SU-DHL-6 (cell line): ENCODE data around the gene VWCE.

Experiments used
- H2AFZ ChIP-seq: fragments of 200-600 bp; sonication (generic); 2 replicates; pipeline ENCODE4 v1.6.1; 2014; ENCODE audit warnings: low read depth, mild to moderate bottlenecking, moderate library complexity, mixed read lengths, antibody characterized with exemption, low read length; ENCODE audit not compliant: severe bottlenecking
- H3F3A ChIP-seq: fragments of 200-600 bp; shearing (Covaris generic); 2 replicates; pipeline ENCODE4 v1.6.0; 2016; ENCODE audit warnings: antibody characterized with exemption, mild to moderate bottlenecking; ENCODE audit not compliant: insufficient read depth
- H3K27ac ChIP-seq: fragments of 200-600 bp; sonication (generic); 2 replicates; pipeline ENCODE4 v1.5.1; 2016; ENCODE audit warnings: low read depth, mild to moderate bottlenecking, low read length, moderate library complexity, mixed read lengths
- H3K27me3 ChIP-seq: fragments of 200-600 bp; sonication (generic), shearing (Covaris generic); 2 replicates; pipeline ENCODE4 v1.6.0; 2014; ENCODE audit warnings: mild to moderate bottlenecking, low read length
- H3K36me3 ChIP-seq: fragments of 200-600 bp; sonication (generic); 2 replicates; pipeline ENCODE4 v1.6.1; 2014; ENCODE audit warnings: mild to moderate bottlenecking, low read length, mixed read lengths
- H3K4me2 ChIP-seq: fragments of 300-600, 200-600 bp; shearing (Covaris generic), sonication (generic); 2 replicates; pipeline ENCODE4 v1.6.0; 2014; ENCODE audit warnings: low read length, low read depth, mild to moderate bottlenecking; ENCODE audit not compliant: poor library complexity, severe bottlenecking
- H3K4me3 ChIP-seq: fragments of 200-600 bp; sonication (generic); 2 replicates; pipeline ENCODE4 v1.5.1; 2014; ENCODE audit warnings: antibody characterized with exemption, low read length, mild to moderate bottlenecking, mixed read lengths; ENCODE audit not compliant: insufficient read depth, poor library complexity, severe bottlenecking
- H3K79me2 ChIP-seq: fragments of 200-600 bp; sonication (generic); 2 replicates; pipeline ENCODE4 v1.6.1; 2014; ENCODE audit warnings: mild to moderate bottlenecking, low read length, moderate library complexity; ENCODE audit not compliant: insufficient read depth
- H3K9ac ChIP-seq: fragments of 200-600 bp; sonication (generic); 2 replicates; pipeline ENCODE4 v1.7.0; 2014; ENCODE audit warnings: mild to moderate bottlenecking, low read length
- H3K9me2 ChIP-seq: fragments of 200-600 bp; sonication (generic); replicated peaks from 2 replicates; pipeline ENCODE4 v1.6.1; 2014; ENCODE audit warnings: low read length; ENCODE audit not compliant: insufficient read depth
- H3K9me3 ChIP-seq: fragments of 200-600 bp; sonication (generic); 2 replicates; pipeline ENCODE4 v1.6.1; 2014; ENCODE audit warnings: low read length, mixed read lengths; ENCODE audit not compliant: insufficient read depth
- H4K20me1 ChIP-seq: fragments of 200-600 bp; sonication (generic); 2 replicates; pipeline ENCODE4 v1.6.1; 2014; ENCODE audit warnings: low read depth, mild to moderate bottlenecking, antibody characterized with exemption, low read length, moderate library complexity, mixed read lengths
- EZH2phosphoT487 ChIP-seq: fragments of 200-600 bp; sonication (generic), shearing (Covaris generic); conservative IDR thresholded peaks from 2 replicates; pipeline ENCODE4 v1.6.1; 2018; ENCODE audit warnings: mild to moderate bottlenecking, antibody characterized with exemption, low read length, moderate library complexity, mixed read lengths
- TF ChIP-seq, protein P1 (sequence below): fragments of 200-600 bp; sonication (generic); IDR thresholded peaks from one replicate; pipeline ENCODE4 v1.5.1; 2017; ENCODE audit warnings: antibody characterized with exemption, mild to moderate bottlenecking, low read length, moderate library complexity; ENCODE audit not compliant: insufficient read depth, poor library complexity, severe bottlenecking

The VWCE gene

DNA sequence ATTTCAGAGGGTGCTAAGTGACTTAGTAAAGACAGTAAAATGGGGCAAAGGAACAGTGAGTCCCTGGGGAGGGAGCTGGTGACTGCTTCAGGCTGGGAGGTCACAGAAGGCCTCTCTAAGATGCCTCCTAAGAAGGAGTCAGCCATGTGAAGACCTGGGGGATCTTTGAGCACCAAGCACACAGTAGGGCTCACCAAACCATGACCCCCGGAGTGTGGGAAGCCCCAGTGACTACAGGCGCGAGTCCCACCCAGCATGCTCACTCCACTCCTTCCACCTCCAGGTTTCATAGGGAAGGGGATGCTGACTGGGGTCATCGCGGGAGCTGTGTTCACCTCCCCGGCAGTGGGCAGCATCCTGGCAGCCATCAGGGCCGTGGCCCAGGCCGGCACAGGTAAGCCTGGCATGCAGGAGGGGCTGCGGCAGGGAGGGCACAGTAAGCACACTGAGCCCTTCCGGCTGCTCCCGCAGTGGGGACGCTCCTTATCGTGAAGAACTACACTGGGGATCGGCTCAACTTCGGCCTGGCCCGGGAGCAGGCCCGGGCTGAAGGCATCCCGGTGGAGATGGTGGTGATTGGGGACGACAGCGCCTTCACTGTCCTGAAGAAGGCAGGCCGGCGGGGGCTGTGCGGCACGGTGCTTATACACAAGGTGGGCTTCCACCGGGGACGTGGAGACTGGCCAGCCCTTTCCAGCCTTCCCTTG lies 43.8 kb upstream of the VWCE start:
- H3K9me3 ChIP-seq = no peaks in the 10 kb centered on the region
- no peaks in the 10 kb centered on the region for H3K27me3 ChIP-seq
- H3K4me2 ChIP-seq = no peak overlapping the region
- no peak overlapping the region for H3K9ac ChIP-seq
- H4K20me1 ChIP-seq = no peaks in the 10 kb centered on the region
- H3K9me2 ChIP-seq = no peaks in the 10 kb centered on the region
- H3K27ac ChIP-seq = no peak overlapping the region
- no peak overlapping the region for H3K4me3 ChIP-seq
- H3K36me3 ChIP-seq = no peaks in the 10 kb centered on the region
- TF ChIP-seq, protein P1, sequence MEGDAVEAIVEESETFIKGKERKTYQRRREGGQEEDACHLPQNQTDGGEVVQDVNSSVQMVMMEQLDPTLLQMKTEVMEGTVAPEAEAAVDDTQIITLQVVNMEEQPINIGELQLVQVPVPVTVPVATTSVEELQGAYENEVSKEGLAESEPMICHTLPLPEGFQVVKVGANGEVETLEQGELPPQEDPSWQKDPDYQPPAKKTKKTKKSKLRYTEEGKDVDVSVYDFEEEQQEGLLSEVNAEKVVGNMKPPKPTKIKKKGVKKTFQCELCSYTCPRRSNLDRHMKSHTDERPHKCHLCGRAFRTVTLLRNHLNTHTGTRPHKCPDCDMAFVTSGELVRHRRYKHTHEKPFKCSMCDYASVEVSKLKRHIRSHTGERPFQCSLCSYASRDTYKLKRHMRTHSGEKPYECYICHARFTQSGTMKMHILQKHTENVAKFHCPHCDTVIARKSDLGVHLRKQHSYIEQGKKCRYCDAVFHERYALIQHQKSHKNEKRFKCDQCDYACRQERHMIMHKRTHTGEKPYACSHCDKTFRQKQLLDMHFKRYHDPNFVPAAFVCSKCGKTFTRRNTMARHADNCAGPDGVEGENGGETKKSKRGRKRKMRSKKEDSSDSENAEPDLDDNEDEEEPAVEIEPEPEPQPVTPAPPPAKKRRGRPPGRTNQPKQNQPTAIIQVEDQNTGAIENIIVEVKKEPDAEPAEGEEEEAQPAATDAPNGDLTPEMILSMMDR = no peak
- TF ChIP-seq EZH2phosphoT487 = no peak
- no peak overlapping the region for H2AFZ ChIP-seq
- H3K79me2 ChIP-seq = no peaks in the 10 kb centered on the region
- peaks cover 15% of the 10 kb centered on the region for H3F3A ChIP-seq

DNA sequence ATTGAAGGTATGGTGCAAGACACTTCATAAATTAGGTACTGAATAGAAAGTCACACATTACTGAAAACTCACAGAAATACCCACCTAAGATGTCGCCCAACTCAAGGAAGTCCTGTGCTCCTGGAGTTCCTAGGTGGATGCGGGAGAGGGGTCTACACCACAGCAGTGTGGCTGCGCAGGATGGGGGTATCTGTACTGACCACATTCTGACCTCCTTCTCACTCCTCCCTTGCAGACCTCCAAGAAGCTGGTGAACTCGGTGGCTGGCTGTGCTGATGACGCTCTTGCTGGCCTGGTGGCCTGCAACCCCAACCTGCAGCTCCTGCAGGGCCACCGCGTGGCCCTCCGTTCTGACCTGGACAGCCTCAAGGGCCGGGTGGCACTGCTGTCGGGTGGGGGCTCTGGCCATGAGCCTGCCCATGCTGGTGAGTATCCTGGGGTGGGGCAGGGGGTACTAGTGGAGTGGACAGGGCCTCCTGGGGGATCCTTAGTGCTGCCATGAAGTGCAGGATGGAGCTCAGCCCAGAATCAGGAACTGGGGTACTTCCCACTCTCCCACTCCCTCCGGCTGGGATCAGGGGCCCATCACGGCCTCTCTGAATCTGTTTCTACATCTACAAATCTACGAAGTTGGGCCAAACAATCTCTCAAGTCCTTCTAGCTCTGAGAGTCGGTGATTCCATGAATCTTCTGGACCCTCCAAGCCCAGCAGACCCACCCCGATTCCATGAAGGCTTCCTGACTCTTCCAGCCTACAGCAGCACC lies 42.8 kb upstream of the VWCE start:
- Histone ChIP-seq H3F3A (peaks cover 21% of the 10 kb centered on the region), H3K4me2 (no peak overlapping the region), H3K9me2 (no peaks in the 10 kb centered on the region), H3K9ac (no peak overlapping the region), H3K27ac (no peak overlapping the region), H3K79me2 (no peaks in the 10 kb centered on the region), H3K36me3 (no peaks in the 10 kb centered on the region), H3K9me3 (no peaks in the 10 kb centered on the region), H3K27me3 (no peaks in the 10 kb centered on the region), H2AFZ (no peak overlapping the region), H3K4me3 (no peak overlapping the region), H4K20me1 (no peaks in the 10 kb centered on the region)
- TF ChIP-seq, protein P1 = no peak
- TF ChIP-seq EZH2phosphoT487 = no peak

- Histone ChIP-seq H3K79me2 (peaks cover 15% of the 10 kb centered on the region), H3K4me2 (peak overlapping the region; percentile 35), H2AFZ (peak overlapping the region; percentile 80), H3K27me3 (no peaks in the 10 kb centered on the region), H4K20me1 (peaks cover 8% of the 10 kb centered on the region; the same call in 1 of the 2 replicates), H3K9me3 (no peaks in the 10 kb centered on the region), H3F3A (peaks cover 21% of the 10 kb centered on the region), H3K9me2 (no peaks in the 10 kb centered on the region), H3K27ac (peak overlapping the region; percentile 38), H3K4me3 (no peak overlapping the region), H3K36me3 (no peaks in the 10 kb centered on the region), H3K9ac (peak overlapping the region; percentile 45)
- no peak for TF ChIP-seq EZH2phosphoT487
- TF ChIP-seq, protein P1 = peak; percentile 80
Observed at GRCh38 chr11:61336171-61336935, 41.2 kb upstream of the VWCE start.
